Measurements from ENCODE around the gene ARL2BP.

GRCh38 chr16:57282510-57283213, 37.6 kb downstream of the ARL2BP start:
- TF ChIP-seq, protein P1, sequence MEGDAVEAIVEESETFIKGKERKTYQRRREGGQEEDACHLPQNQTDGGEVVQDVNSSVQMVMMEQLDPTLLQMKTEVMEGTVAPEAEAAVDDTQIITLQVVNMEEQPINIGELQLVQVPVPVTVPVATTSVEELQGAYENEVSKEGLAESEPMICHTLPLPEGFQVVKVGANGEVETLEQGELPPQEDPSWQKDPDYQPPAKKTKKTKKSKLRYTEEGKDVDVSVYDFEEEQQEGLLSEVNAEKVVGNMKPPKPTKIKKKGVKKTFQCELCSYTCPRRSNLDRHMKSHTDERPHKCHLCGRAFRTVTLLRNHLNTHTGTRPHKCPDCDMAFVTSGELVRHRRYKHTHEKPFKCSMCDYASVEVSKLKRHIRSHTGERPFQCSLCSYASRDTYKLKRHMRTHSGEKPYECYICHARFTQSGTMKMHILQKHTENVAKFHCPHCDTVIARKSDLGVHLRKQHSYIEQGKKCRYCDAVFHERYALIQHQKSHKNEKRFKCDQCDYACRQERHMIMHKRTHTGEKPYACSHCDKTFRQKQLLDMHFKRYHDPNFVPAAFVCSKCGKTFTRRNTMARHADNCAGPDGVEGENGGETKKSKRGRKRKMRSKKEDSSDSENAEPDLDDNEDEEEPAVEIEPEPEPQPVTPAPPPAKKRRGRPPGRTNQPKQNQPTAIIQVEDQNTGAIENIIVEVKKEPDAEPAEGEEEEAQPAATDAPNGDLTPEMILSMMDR (optimal IDR thresholded peaks at IDR 0.05 in 1 of 3, IDR thresholded peaks at IDR 0.05 in 1 of 3, conservative IDR thresholded peaks at IDR 0.05 in 1 of 3; ENCODE audit: extremely low read depth in 1 of 3, insufficient read depth in 2 of 3, low read length in 3 of 3), result no peak
- TF ChIP-seq EZH2 (IDR thresholded peaks at IDR 0.05; ENCODE audit: low read length), result no peak

Data from keratinocyte (primary cell).